Muscle of leg (tissue), 11 donors: ENCODE results near the gene CIZ1. TPM values are rescaled to one million over a fixed set of nuclear protein-coding genes. Genes with fewer than 3 reads are reported as not detected.

Experiments used
- DNase-seq: peaks from one replicate; pipeline ENCODE4 v3.0.0; 2013
- H3K27ac ChIP-seq: one replicate; pipeline ENCODE4 v1.5.1; 2013; ENCODE audit warnings: mild to moderate bottlenecking, low read length, control low read depth
- H3K27me3 ChIP-seq: one replicate; pipeline ENCODE4 v1.6.1; 2013; ENCODE audit warnings: low read length; ENCODE audit not compliant: control insufficient read depth, insufficient read depth
- H3K36me3 ChIP-seq: one replicate; pipeline ENCODE4 v1.6.1; 2013; ENCODE audit warnings: low read length; ENCODE audit not compliant: control insufficient read depth, insufficient read depth
- H3K4me1 ChIP-seq: one replicate; pipeline ENCODE4 v1.6.1; 2013; ENCODE audit warnings: low read length; ENCODE audit not compliant: control insufficient read depth, insufficient read depth
- H3K4me3 ChIP-seq: one replicate; pipeline ENCODE4 v1.5.1; 2013; ENCODE audit warnings: low read length, control low read depth
- H3K9me3 ChIP-seq: replicated peaks from 2 replicates; pipeline ENCODE4 v1.6.1; 2013; ENCODE audit warnings: low read depth, low read length; ENCODE audit not compliant: control insufficient read depth
- WGBS: methylation state at CpG from one replicate; pipeline ENCODE4 v1.1.5; 2013; ENCODE audit warnings: missing lambda C conversion rate; ENCODE audit not compliant: insufficient coverage; 5-methylcytosine and 5-hydroxymethylcytosine counted together
- polyA plus RNA-seq, 8 donors: library from polyadenylated mRNA; unstranded; fragments of 120-200 nt; gene quantifications; one replicate each; pipeline versions ENCODE4 v1.2.1 to v1.2.3, GENCODE V29; 2013; ENCODE audit warnings: inconsistent platforms in 1 of 8, low replicate concordance in 1 of 8; ENCODE audit not compliant: insufficient read length in 8 of 8, insufficient read depth in 1 of 8
- total RNA-seq: library from RNA; stranded (reverse); fragments of 120-200 nt; gene quantifications from one replicate; pipeline ENCODE4 v1.2.4, GENCODE V29; 2013

CIZ1 gene
- total and polyA plus RNA-seq, 9 donors: 36.4 to 120 (median 102) TPM

GRCh38 chr9:128222880-128223670 lies 31.7 kb upstream of the CIZ1 start:
- Histone ChIP-seq H3K36me3 (peaks cover 31% of the 10 kb centered on the region), H3K27ac (no peak overlapping the region), H3K4me3 (no peak overlapping the region), H3K27me3 (no peaks in the 10 kb centered on the region), H3K4me1 (peaks cover 8% of the 10 kb centered on the region), H3K9me3 (no peaks in the 10 kb centered on the region)
- WGBS: 82% methylated on average over 8 of the region's 13 CpGs
- no peak for DNase-seq

- H3K4me3 ChIP-seq: no peak overlapping the region
These were observed 30.7 kb upstream of the CIZ1 start for GRCh38 chr9:128222026-128222425.

GRCh38 chr9:128219831-128220230 lies 28.5 kb upstream of the CIZ1 start:
- H3K36me3 ChIP-seq: peaks cover 28% of the 10 kb centered on the region
- WGBS: 91% methylated on average over 8 of the region's 9 CpGs
- H3K27ac ChIP-seq: no peak overlapping the region
- no peaks in the 10 kb centered on the region for H3K9me3 ChIP-seq
- no peak overlapping the region for H3K4me3 ChIP-seq
- H3K4me1 ChIP-seq: peaks cover 32% of the 10 kb centered on the region
- no peak for DNase-seq
- H3K27me3 ChIP-seq: no peaks in the 10 kb centered on the region

More at GRCh38 chr9:128222026-128222425, 30.7 kb upstream of the CIZ1 start:
- no peaks in the 10 kb centered on the region for H3K9me3 ChIP-seq
- no peaks in the 10 kb centered on the region for H3K27me3 ChIP-seq
- no peak for DNase-seq
- peaks cover 12% of the 10 kb centered on the region for H3K4me1 ChIP-seq
- H3K27ac ChIP-seq: no peak overlapping the region
- H3K36me3 ChIP-seq: peaks cover 31% of the 10 kb centered on the region
- WGBS: 80% methylated on average over 6 of the region's 10 CpGs

GRCh38 chr9:128218518-128219389 lies 27.4 kb upstream of the CIZ1 start:
- peak; percentile 89 for DNase-seq
- peak overlapping the region; percentile 32 for H3K4me3 ChIP-seq
- peaks cover 23% of the 10 kb centered on the region for H3K36me3 ChIP-seq
- WGBS: 22% methylated on average over 42 of the region's 47 CpGs
- no peaks in the 10 kb centered on the region for H3K9me3 ChIP-seq
- H3K4me1 ChIP-seq: peaks cover 39% of the 10 kb centered on the region
- H3K27ac ChIP-seq: no peak overlapping the region
- H3K27me3 ChIP-seq: no peaks in the 10 kb centered on the region

- Histone ChIP-seq H3K27ac (no peak overlapping the region), H3K9me3 (no peaks in the 10 kb centered on the region), H3K4me1 (peaks cover 39% of the 10 kb centered on the region), H3K4me3 (no peak overlapping the region), H3K27me3 (no peaks in the 10 kb centered on the region), H3K36me3 (peaks cover 21% of the 10 kb centered on the region)
- WGBS: 72% methylated on average over 6 of the region's 11 CpGs
- DNase-seq: no peak
These were observed 26.8 kb upstream of the CIZ1 start for GRCh38 chr9:128218172-128218517.

- peaks cover 39% of the 10 kb centered on the region for H3K4me1 ChIP-seq
- peaks cover 10% of the 10 kb centered on the region for H3K36me3 ChIP-seq
- no peaks in the 10 kb centered on the region for H3K9me3 ChIP-seq
- no peak overlapping the region for H3K4me3 ChIP-seq
- WGBS: 66% methylated on average over 8 of the region's 16 CpGs
- DNase-seq: no peak
- no peaks in the 10 kb centered on the region for H3K27me3 ChIP-seq
- no peak overlapping the region for H3K27ac ChIP-seq
These were observed 25.6 kb upstream of the CIZ1 start for GRCh38 chr9:128216781-128217553.

- DNase-seq: peak; percentile 78
- Histone ChIP-seq H3K36me3 (peaks cover 6% of the 10 kb centered on the region), H3K9me3 (no peaks in the 10 kb centered on the region), H3K27me3 (no peaks in the 10 kb centered on the region), H3K4me1 (peaks cover 39% of the 10 kb centered on the region), H3K27ac (peak overlapping the region; percentile 53), H3K4me3 (no peak overlapping the region)
- WGBS: 33% methylated on average over 3 of the region's 10 CpGs
These were observed 24.4 kb upstream of the CIZ1 start for GRCh38 chr9:128215491-128216409.

- Histone ChIP-seq H3K27ac (peak overlapping the region; percentile 53), H3K4me1 (peaks cover 39% of the 10 kb centered on the region), H3K36me3 (no peaks in the 10 kb centered on the region), H3K4me3 (no peak overlapping the region), H3K9me3 (no peaks in the 10 kb centered on the region), H3K27me3 (no peaks in the 10 kb centered on the region)
- no peak for DNase-seq
- 63% methylated on average over 18 of the region's 21 CpGs for WGBS
These were observed 23.5 kb upstream of the CIZ1 start for GRCh38 chr9:128214571-128215490.
